NB4 (cell line): ENCODE measurements around the gene UNC45B.

ENCODE experiments used
- DNase-seq: peaks from one replicate; pipeline ENCODE4 v3.0.0; 2010; ENCODE audit warnings: low read depth
- H3K4me3 ChIP-seq: one replicate; pipeline ENCODE4 v1.5.1; 2011; ENCODE audit warnings: mild to moderate bottlenecking, low read depth, low read length, moderate library complexity
- CTCF ChIP-seq: IDR thresholded peaks from one replicate; pipeline ENCODE4 v1.5.1; 2012; ENCODE audit warnings: low read depth, low read length
- MAX ChIP-seq: IDR thresholded peaks from 2 replicates; pipeline ENCODE4 v1.6.1; 2011; ENCODE audit warnings: low read depth, low read length
- MYC ChIP-seq: IDR thresholded peaks from 2 replicates; pipeline ENCODE4 v1.6.1; 2011; ENCODE audit warnings: low read depth, low read length
- POLR2A ChIP-seq: IDR thresholded peaks from 2 replicates; pipeline ENCODE4 v1.6.1; 2011; ENCODE audit warnings: mild to moderate bottlenecking; ENCODE audit not compliant: insufficient read length; ENCODE audit errors: extremely low read depth

Gene UNC45B

GRCh38 chr17:35147375-35147905, at the start of gene UNC45B:
TSS of gene UNC45B (plus strand) at chr17:35147817. CDS start at chr17:35148264, 447 bp downstream.
- no peak for TF ChIP-seq CTCF
- TF ChIP-seq MYC = no peak
- TF ChIP-seq POLR2A = no peak
- no peak for TF ChIP-seq MAX
- DNase-seq = no peak
- no peak within 1 kb of the TSS for H3K4me3 ChIP-seq

GRCh38 chr17:35099908-35100307, 47.7 kb upstream of the UNC45B start:
- TF ChIP-seq MYC (no peak), MAX (no peak), POLR2A (no peak), CTCF (no peak)
- H3K4me3 ChIP-seq = no peak overlapping the region
- DNase-seq = no peak

GRCh38 chr17:35101036-35101435, 46.6 kb upstream of the UNC45B start:
- TF ChIP-seq CTCF = no peak
- TF ChIP-seq MYC = no peak
- no peak for TF ChIP-seq POLR2A
- no peak overlapping the region for H3K4me3 ChIP-seq
- DNase-seq = no peak

GRCh38 chr17:35101725-35102124, 45.9 kb upstream of the UNC45B start:
- TF ChIP-seq POLR2A (no peak), MYC (no peak), MAX (no peak), CTCF (no peak)
- DNase-seq = no peak
- H3K4me3 ChIP-seq = no peak overlapping the region

GRCh38 chr17:35103271-35103670, 44.3 kb upstream of the UNC45B start:
- no peak for DNase-seq
- TF ChIP-seq MAX (no peak), MYC (no peak), CTCF (no peak), POLR2A (no peak)
- no peak overlapping the region for H3K4me3 ChIP-seq
